ENCODE results near the gene NPEPL1.
"Not testable (repeated sequence)": the region's sequence is repeated elsewhere in the genome, so short reads cannot be mapped to it uniquely, and the experiment has no call there.

DNA sequence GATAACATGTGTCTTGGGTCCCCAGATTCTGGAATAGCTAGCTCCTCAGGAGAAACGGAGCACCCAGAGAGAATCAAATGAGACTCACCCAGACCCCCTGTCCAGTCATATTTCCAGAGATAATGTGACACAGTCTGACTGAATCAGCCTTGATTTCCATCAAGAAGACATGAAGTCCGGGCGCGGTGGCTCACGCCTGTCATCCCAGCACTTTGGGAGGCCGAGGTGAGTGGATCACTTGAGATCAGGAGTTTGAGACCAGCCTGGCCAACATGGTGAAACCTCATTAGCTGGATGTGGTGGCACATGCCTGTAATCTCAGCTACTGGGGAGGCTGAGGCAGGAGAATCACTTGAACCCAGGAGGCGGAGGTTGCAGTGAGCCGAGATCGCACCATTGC, 49.7 kb upstream of the NPEPL1 start:
- not testable (repeated sequence) for TF ChIP-seq POLR2A (IDR thresholded peaks at IDR 0.05; ENCODE audit: low read length); GATA1 (IDR thresholded peaks at IDR 0.05; ENCODE audit: low read depth, low read length)
